SH-SY5Y (cell line): Measurements from ENCODE around the gene ACRBP.

ENCODE experiments used
- GATA2 ChIP-seq: IDR thresholded peaks from 2 replicates; pipeline ENCODE4 v1.6.1; 2011; ENCODE audit warnings: mild to moderate bottlenecking, low read depth, low read length
- GATA3 ChIP-seq: IDR thresholded peaks from 2 replicates; pipeline ENCODE4 v1.6.1; 2011; ENCODE audit warnings: low read depth, mild to moderate bottlenecking, low read length, moderate library complexity

GRCh38 chr12:6695313-6696045 is 48.2 kb upstream of the ACRBP start:
- TF ChIP-seq GATA3 (no peak), GATA2 (no peak)
